Spleen (tissue), 11 donors: ENCODE results near the gene SEC14L2. TPM values are rescaled to one million over a fixed set of nuclear protein-coding genes. Genes with fewer than 3 reads are reported as not detected.

Experiments
- DNase-seq: peaks from one replicate; pipeline ENCODE4 v3.0.0-alpha.2; 2020
- H3K27ac ChIP-seq, 8 donors: fragments of 200-600 bp; sonication (generic) in 7 of 8; 1 replicate in 4 of 8; 2 replicates in 4 of 8; pipeline versions ENCODE4 v1.5.0 to v1.8.0; 2016 to 2021; ENCODE audit warnings: inconsistent platforms in 4 of 8, mild to moderate bottlenecking in 4 of 8, moderate library complexity in 1 of 8
- H3K27me3 ChIP-seq, 7 donors: fragments of 200-600 bp; sonication (generic) in 6 of 7; replicated peaks in 1 of 7; 1 replicate in 4 of 7; 2 replicates in 3 of 7; pipeline versions ENCODE4 v1.5.0 to v1.8.0; 2016 to 2021; ENCODE audit warnings: inconsistent platforms in 3 of 7, mild to moderate bottlenecking in 1 of 7
- H3K36me3 ChIP-seq, 6 donors: fragments of 200-600 bp; sonication (generic) in 5 of 6; 1 replicate in 4 of 6; 2 replicates in 2 of 6; pipeline versions ENCODE4 v1.5.0 to v1.8.0; 2016 to 2021; ENCODE audit warnings: inconsistent platforms in 2 of 6
- H3K4me1 ChIP-seq, 6 donors: fragments of 200-600 bp; sonication (generic) in 5 of 6; 1 replicate in 3 of 6; 2 replicates in 3 of 6; pipeline versions ENCODE4 v1.5.0 to v1.8.0; 2016 to 2021; ENCODE audit warnings: inconsistent platforms in 3 of 6
- H3K4me3 ChIP-seq, 8 donors: fragments of 200-600 bp; sonication (generic) in 7 of 8; 1 replicate in 4 of 8; 2 replicates in 4 of 8; pipeline versions ENCODE4 v1.5.0 to v1.8.0; 2016 to 2021; ENCODE audit warnings: inconsistent platforms in 4 of 8, mild to moderate bottlenecking in 4 of 8, moderate library complexity in 2 of 8
- H3K9me3 ChIP-seq, 8 donors: fragments of 200-600 bp; sonication (generic) in 7 of 8; 1 replicate in 4 of 8; 2 replicates in 4 of 8; pipeline versions ENCODE4 v1.5.0 to v1.8.0; 2016 to 2021; ENCODE audit warnings: inconsistent platforms in 4 of 8
- POLR2A ChIP-seq, 3 donors: fragments of 450-650 bp; IDR thresholded peaks; one replicate each; pipeline ENCODE4 v1.5.1; 2017; ENCODE audit warnings: antibody characterized with exemption in 3 of 3, mild to moderate bottlenecking in 1 of 3
- POLR2AphosphoS5 ChIP-seq, 3 donors: sonication (generic); formaldehyde crosslinking; IDR thresholded peaks; one replicate each; pipeline ENCODE4 v1.5.1; 2017; ENCODE audit warnings: antibody characterized with exemption in 3 of 3
- WGBS, 5 donors: extraction: QIAGEN DNeasy Blood & Tissue Kit in 3 of 5; methylation state at CpG; one replicate each; pipeline versions ENCODE4 v1.1.5 to v1.1.7; 2013 to 2018; 5-methylcytosine and 5-hydroxymethylcytosine counted together
- intact Hi-C: fragments of 100-400 bp; cut with DNase I; formaldehyde crosslinking; loops from one replicate; pipeline ENCODE4 v1.15.0; 2023; ENCODE audit warnings: low total_unique reads
- polyA plus RNA-seq, 3 donors: library from polyadenylated mRNA; stranded (reverse); fragments of 200-250 nt; gene quantifications; one replicate each; pipeline ENCODE4 v1.2.1, GENCODE V29; 2013
- total RNA-seq, 7 donors: library from RNA; depleted of rRNA in 3 of 7; stranded (reverse); fragments of >200 nt in 3 of 7; fragmentation: NEBNext Ultra II Directional in 4 of 7; extraction: Animal tissue kit (Norgen Biotek cat#: 25700) in 4 of 7; gene quantifications; one replicate each; pipeline versions ENCODE4 v1.1.0 to v1.2.1, GENCODE V29; 2016 to 2021
- TF ChIP-seq, protein P1 (sequence below), 11 experiments: fragments of 200-600 bp in 7 of 11; fragments of 450-650 bp in 4 of 11; sonication (generic) in 4 of 11; IDR thresholded peaks in 8 of 11; conservative IDR thresholded peaks in 3 of 11; 1 replicate in 7 of 11; 2 replicates in 4 of 11; pipeline versions ENCODE4 v1.4.0 to v1.8.0; 2016 to 2021; ENCODE audit warnings: antibody characterized with exemption in 11 of 11, inconsistent platforms in 4 of 11, mild to moderate bottlenecking in 1 of 11
- donor health status: healthy with polysubstance abuse.
- donor health status: DM: no; HTN: no; CAD: no; lungs with moderate emphysema.
- donor health status: DM: no; HTN: no; CAD: no.
- donor health status: Bipolar disorder and iron deficiency.
- donor health status: healthy.
- donor health status: DM: no; HTN: no; CAD: no.
- donor health status: DM: yes; HTN: yes; CAD: no.

SEC14L2 gene
- total and polyA plus RNA-seq, 10 donors: 0.52 to 6.1 (median 1.7) TPM

DNA sequence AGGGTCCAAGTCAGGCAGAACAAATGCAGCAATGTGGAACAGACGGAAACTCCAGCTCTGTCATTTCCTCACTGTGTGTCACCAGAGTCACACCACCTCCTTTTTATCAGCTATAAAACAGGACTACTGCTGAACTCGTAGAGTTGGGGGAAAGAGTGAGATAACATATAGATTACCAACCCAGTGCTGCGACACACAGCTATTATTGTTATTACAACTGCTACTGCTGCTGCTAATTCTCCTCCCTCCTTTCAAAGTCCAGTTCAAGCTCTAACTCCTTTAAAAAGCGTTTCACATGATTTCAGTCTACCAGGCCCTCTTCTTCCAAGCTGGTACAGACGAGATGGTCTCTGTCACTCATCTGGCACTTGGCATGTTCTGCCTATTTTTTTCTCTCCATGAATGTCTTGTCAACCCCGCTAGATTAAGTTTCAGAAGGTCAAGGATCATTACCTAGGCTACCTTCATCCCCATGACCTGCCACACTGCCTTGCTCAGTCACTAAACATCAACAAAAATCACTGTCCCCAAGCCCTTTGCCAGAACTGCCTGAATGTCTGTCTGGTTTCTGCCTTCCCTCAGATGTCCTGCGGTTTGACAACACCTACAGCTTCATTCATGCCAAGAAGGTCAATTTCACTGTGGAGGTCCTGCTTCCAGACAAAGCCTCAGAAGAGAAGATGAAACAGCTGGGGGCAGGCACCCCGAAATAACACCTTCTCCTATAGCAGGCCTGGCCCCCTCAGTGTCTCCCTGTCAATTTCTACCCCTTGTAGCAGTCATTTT, 25.1 kb downstream of the SEC14L2 start:
- Histone ChIP-seq H3K36me3 (peaks cover 0 to 38% (median 8%) of the 10 kb centered on the region in 6 donors), H3K4me1 (peaks cover 29 to 62% (median 41%) of the 10 kb centered on the region in 6 donors), H3K27me3 (no peaks in the 10 kb centered on the region), H3K27ac (peak overlapping the region in 5 of 8 donors; percentile 90 to 95 (median 93)), H3K4me3 (peak overlapping the region in 1 of 8 donors; percentile 95), H3K9me3 (no peaks in the 10 kb centered on the region)
- no peak for DNase-seq
- WGBS, 5 donors: 75 to 89% (median 83%) methylated on average over 8 of the region's 8 CpGs
- TF ChIP-seq POLR2AphosphoS5 (IDR thresholded peaks at IDR 0.05): no peak
- no peak for TF ChIP-seq POLR2A (IDR thresholded peaks at IDR 0.05)
- TF ChIP-seq, protein P1, sequence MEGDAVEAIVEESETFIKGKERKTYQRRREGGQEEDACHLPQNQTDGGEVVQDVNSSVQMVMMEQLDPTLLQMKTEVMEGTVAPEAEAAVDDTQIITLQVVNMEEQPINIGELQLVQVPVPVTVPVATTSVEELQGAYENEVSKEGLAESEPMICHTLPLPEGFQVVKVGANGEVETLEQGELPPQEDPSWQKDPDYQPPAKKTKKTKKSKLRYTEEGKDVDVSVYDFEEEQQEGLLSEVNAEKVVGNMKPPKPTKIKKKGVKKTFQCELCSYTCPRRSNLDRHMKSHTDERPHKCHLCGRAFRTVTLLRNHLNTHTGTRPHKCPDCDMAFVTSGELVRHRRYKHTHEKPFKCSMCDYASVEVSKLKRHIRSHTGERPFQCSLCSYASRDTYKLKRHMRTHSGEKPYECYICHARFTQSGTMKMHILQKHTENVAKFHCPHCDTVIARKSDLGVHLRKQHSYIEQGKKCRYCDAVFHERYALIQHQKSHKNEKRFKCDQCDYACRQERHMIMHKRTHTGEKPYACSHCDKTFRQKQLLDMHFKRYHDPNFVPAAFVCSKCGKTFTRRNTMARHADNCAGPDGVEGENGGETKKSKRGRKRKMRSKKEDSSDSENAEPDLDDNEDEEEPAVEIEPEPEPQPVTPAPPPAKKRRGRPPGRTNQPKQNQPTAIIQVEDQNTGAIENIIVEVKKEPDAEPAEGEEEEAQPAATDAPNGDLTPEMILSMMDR (IDR thresholded peaks at IDR 0.05 in 8 of 11, conservative IDR thresholded peaks at IDR 0.05 in 3 of 11): no peak
- intact Hi-C loops: no loop called here

DNA sequence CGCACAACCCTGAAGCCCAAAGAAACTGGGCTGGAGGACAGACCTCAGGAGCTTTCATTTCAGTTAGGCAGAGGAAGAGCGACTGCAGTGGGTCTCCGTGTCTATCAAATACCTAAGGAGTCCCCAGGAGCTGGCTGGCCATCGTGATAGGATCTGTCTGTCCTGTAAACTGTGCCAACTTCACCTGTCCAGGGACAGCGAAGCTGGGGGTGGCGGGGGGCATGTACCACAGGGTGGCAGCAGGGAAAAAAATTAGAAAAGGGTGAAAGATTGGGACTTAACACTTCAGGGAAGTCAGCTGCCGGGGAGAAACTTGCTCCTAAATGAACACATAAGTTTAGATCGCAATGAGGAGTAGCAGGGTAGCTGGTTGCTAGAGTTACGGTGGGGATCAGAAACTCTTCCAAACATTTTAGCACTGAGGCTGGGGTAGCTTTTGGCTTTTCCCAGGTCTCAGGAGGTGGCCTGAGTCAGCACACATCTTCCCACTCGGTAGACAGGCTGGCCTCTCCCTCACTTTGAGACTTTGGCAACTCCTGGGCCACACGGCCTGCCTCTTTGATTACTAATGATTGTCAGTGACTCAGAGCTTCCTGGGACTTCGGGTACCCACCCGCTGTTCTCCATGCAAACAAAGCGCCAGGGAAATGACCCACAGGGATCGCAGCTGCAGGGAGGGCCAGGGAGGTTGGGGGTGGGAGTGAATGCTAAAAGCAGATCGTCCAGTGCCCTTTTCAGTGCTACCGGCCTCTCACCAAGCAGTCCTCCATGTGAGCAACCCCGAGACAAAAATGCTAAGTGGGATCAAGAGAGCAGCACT, 25.9 kb downstream of the SEC14L2 start:
- peak overlapping the region; percentile 61 to 96 (median 72) for H3K4me3 ChIP-seq
- no peak for DNase-seq
- no peaks in the 10 kb centered on the region for H3K27me3 ChIP-seq
- peaks cover 0 to 37% (median 8%) of the 10 kb centered on the region in 6 donors for H3K36me3 ChIP-seq
- TF ChIP-seq POLR2AphosphoS5 (IDR thresholded peaks at IDR 0.05): no peak
- TF ChIP-seq, protein P1 (IDR thresholded peaks at IDR 0.05 in 8 of 11, conservative IDR thresholded peaks at IDR 0.05 in 3 of 11): no peak
- TF ChIP-seq POLR2A (IDR thresholded peaks at IDR 0.05): no peak
- peak overlapping the region; percentile 88 to 95 (median 93) for H3K27ac ChIP-seq
- peaks cover 29 to 68% (median 45%) of the 10 kb centered on the region in 6 donors for H3K4me1 ChIP-seq
- no peaks in the 10 kb centered on the region for H3K9me3 ChIP-seq
- WGBS, 5 donors: 45 to 51% (median 47%) methylated on average over 16 to 18 of the region's 18 CpGs
- intact Hi-C loops: no loop called here

DNA sequence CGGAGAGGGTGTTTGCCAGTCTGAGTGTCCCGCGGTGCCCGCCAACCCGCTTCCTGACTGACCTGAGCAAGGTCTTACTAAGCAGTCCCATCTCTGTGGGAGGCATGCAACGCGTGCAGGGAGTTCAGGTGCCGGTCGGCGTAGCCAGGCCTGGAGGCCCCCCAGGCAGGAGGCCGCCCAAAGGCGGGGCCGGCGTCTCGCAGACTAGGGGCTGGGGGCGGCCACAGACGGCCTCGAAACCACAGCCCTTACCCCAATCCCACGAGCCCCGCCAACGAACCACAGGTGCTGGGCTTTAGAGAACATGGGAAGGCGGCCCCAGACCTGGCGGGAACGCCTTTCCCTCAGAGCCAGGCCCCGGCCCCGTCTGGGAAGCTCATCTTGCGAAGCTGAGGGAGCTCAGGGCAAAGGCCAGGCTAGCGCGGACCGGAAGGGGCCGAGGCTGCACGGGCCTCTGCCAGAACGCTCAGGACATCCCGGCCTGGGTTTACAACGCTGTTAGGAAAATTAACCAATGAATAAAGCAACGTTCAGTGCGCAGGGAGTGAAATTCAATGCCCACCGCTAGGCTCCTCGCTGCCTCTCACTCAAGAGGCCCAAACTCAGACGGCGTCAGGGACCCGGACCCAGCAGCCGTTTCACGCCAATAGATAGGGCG, 26.6 kb downstream of the SEC14L2 start:
- DNase-seq: peak; percentile 93
- Histone ChIP-seq H3K4me1 (peaks cover 29 to 68% (median 45%) of the 10 kb centered on the region in 6 donors), H3K27me3 (no peaks in the 10 kb centered on the region), H3K4me3 (peak overlapping the region; percentile 61 to 96 (median 72)), H3K9me3 (no peaks in the 10 kb centered on the region), H3K36me3 (peaks cover 0 to 37% (median 10%) of the 10 kb centered on the region in 6 donors), H3K27ac (peak overlapping the region; percentile 88 to 95 (median 93))
- intact Hi-C loops: no loop called here
- TF ChIP-seq POLR2A (IDR thresholded peaks at IDR 0.05) (peak in 1 of 3 donors; percentile 22), POLR2AphosphoS5 (IDR thresholded peaks at IDR 0.05) (no peak)
- TF ChIP-seq, protein P1 (IDR thresholded peaks at IDR 0.05 in 8 of 11, conservative IDR thresholded peaks at IDR 0.05 in 3 of 11): peak in 4 of 11 experiments; percentile 13 to 49 (median 31)
- WGBS, 5 donors: 0 to 1% (median 0%) methylated on average over 17 to 45 of the region's 45 CpGs
